ENCODE measurements around the gene SIDT1. TPM values are rescaled to one million over a fixed set of nuclear protein-coding genes. Genes with fewer than 3 reads are reported as not detected.

The SIDT1 gene
- total RNA-seq, 1 experiment from 2014 or later = not detected

DNA sequence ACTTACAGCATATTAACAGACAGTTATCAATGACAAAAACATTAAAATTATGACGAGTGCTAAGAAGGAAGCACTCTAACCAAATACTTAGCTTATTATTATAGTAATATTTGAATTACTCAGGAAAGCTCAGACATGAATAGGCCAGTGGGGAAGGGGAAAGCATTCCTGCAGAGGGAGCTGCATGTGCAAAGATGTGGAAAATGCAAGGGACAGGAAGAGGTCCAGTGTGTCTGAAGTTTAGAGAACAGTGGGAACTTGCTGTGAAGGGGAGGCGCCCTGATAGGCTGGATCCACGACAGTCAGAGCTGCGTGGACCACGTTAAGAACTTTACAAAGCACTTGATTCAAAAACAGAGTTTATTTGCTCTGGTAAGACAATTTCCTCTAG is 16.2 kb upstream of the SIDT1 start:
- Histone ChIP-seq H2BK5ac (ENCODE audit: insufficient read length, low read length) (no peak overlapping the region), H3K9me3 (ENCODE audit: control insufficient read depth, low read depth, low read length) (no peaks in the 10 kb centered on the region), H4K91ac (ENCODE audit: insufficient read length, low read depth, low read length) (no peak overlapping the region), H3K27ac (ENCODE audit: insufficient read length, low read depth, low read length) (no peak overlapping the region), H2AFZ (ENCODE audit: low read length) (no peak overlapping the region), H3K23ac (ENCODE audit: insufficient read length, low read depth, low read length) (no peak overlapping the region), H3K23me2 (ENCODE audit: insufficient read length, low read depth, low read length, poor library complexity, severe bottlenecking) (peaks cover 6% of the 10 kb centered on the region), H2AK5ac (ENCODE audit: insufficient read length, low read length) (no peak overlapping the region), H3K79me2 (ENCODE audit: insufficient read depth, low read length) (no peaks in the 10 kb centered on the region), H3K4ac (ENCODE audit: low read depth, low read length) (no peak overlapping the region), H3K56ac (ENCODE audit: insufficient read length, low read depth, low read length) (no peak overlapping the region), H2BK15ac (ENCODE audit: low read depth, low read length) (no peak overlapping the region), H3K14ac (ENCODE audit: insufficient read depth, low read length) (no peak overlapping the region), H4K8ac (replicated peaks; ENCODE audit: insufficient read length, low read depth, low read length) (no peak overlapping the region), H2BK20ac (ENCODE audit: low read depth, low read length, poor library complexity, severe bottlenecking) (no peak overlapping the region), H3K27me3 (ENCODE audit: insufficient read depth, low read length) (no peaks in the 10 kb centered on the region), H3K9ac (ENCODE audit: extremely low read depth, insufficient read length, low read length) (no peak overlapping the region), H3K79me1 (ENCODE audit: insufficient read depth, low read depth, low read length, poor library complexity, severe bottlenecking) (no peaks in the 10 kb centered on the region), H2BK120ac (ENCODE audit: low read depth, low read length, poor library complexity, severe bottlenecking) (no peak overlapping the region), H4K20me1 (ENCODE audit: control insufficient read depth, insufficient read depth, insufficient read length) (no peaks in the 10 kb centered on the region), H3K18ac (ENCODE audit: insufficient read length, low read depth, low read length) (no peak overlapping the region), H4K5ac (ENCODE audit: insufficient read length, low read depth, low read length) (no peak overlapping the region), H3T11ph (ENCODE audit: low read length) (no peak overlapping the region), H3K4me1 (ENCODE audit: insufficient read depth, low read length) (peaks cover 3% of the 10 kb centered on the region; the same call in 1 of the 2 replicates), H3K4me2 (ENCODE audit: insufficient read depth, insufficient read length, low read length) (no peak overlapping the region), H2BK12ac (ENCODE audit: insufficient read length, low read depth, low read length) (no peak overlapping the region)
- Mint-ChIP-seq H3K4me3 (no peak overlapping the region; a peak in 2 of 5 replicates), H3K9me3 (no peaks in the 10 kb centered on the region), H3K27me3 (ENCODE audit: low read depth) (peaks cover 26% of the 10 kb centered on the region), H3K36me3 (ENCODE audit: insufficient read depth in 1 of 3, low read depth in 3 of 3) (no peaks in the 10 kb centered on the region; a peak in 2 of 7 replicates), H3K4me1 (peaks cover 6 to 7% of the 10 kb centered on the region in 2 experiments; a peak in 3 of 4 replicates), H3K27ac (no peak overlapping the region)
- DNase-seq = no peak
- TF ChIP-seq, protein P1, sequence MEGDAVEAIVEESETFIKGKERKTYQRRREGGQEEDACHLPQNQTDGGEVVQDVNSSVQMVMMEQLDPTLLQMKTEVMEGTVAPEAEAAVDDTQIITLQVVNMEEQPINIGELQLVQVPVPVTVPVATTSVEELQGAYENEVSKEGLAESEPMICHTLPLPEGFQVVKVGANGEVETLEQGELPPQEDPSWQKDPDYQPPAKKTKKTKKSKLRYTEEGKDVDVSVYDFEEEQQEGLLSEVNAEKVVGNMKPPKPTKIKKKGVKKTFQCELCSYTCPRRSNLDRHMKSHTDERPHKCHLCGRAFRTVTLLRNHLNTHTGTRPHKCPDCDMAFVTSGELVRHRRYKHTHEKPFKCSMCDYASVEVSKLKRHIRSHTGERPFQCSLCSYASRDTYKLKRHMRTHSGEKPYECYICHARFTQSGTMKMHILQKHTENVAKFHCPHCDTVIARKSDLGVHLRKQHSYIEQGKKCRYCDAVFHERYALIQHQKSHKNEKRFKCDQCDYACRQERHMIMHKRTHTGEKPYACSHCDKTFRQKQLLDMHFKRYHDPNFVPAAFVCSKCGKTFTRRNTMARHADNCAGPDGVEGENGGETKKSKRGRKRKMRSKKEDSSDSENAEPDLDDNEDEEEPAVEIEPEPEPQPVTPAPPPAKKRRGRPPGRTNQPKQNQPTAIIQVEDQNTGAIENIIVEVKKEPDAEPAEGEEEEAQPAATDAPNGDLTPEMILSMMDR (conservative IDR thresholded peaks at IDR 0.05) = no peak
- WGBS (ENCODE audit: extremely low coverage, insufficient read length, low lambda C conversion rate) = no CpG with 5 or more reads among the region's 5 CpGs

Data from H9 (cell line).